ENCODE results near the gene AKAP6.

AKAP6 gene

DNA sequence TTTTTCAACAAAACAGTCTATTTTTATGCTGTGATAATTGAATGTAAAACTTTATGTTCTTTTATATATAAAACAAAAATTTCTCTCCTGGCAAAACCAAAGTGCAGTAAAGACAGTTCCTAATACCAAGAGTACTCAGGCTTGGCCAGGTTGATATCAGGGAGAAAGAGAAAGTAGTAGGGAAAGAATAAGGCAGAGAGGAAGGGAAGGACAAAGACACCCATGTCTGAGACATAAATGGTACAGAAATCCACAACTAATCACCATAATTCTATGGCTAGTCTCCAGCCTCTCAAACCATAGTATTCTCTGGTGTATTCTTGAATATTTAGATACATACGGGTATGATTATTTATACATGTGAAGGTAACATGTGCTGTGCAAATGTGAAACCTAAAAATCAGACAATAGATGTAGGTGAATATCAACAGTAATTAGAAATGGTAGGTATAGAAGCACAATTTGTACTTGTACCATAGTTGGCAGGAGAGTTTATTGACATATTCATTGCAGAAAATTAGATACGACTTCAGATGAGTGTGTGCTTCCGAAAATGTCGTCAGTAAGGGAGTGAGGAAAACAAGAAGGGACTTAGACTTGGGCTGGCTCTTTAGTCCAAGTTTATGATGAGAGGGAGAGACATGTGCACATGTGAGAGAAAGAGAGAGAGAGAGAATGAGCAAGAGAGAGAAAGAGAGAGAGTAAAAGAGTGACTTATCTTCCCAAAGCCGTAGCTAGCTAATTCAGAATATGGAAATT lies 378.8 kb downstream of the AKAP6 start:
- no peak for DNase-seq (ENCODE audit: low read depth)

DNA sequence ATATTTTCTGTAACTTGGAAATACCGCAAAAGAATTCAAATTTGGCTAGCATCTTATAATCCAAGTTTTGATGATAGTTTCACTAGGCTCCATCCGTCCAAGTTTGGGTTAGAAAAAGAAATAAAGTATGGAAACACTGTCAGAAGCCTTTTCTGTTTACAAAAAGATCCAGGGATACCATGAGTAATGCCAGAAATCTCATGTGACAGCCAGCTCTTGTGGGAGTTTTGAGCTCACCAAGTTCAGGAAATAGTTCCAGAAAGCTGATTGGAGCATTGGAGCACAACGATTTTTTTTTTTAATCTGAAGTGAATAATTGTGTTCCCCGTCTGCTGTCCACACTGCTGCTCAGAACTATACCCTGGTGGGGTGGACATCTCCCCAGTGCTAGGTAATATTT lies 379.9 kb downstream of the AKAP6 start:
- no peak for DNase-seq (ENCODE audit: low read depth)

DNA sequence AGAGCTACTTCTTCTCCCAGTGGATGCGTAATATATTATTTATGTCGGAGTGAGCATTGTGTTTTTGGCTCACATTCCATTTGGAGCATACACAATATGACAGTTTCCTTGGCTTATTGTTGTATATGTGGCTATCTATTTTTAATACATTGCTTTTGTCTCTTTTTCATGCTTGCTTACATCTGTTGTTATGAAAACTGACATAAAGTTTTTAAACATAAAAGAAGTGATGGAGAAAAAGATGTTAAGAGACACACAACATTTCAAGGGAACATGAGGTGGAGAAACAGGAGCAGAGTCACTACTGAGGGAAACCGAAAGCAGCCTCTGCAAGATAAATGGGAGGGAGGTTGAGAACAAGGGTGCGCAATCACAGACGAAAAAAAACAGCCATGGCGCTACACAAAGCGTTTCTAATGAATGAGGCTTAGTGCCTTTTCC lies 381.2 kb downstream of the AKAP6 start:
- DNase-seq (ENCODE audit: low read depth), result no peak

DNA sequence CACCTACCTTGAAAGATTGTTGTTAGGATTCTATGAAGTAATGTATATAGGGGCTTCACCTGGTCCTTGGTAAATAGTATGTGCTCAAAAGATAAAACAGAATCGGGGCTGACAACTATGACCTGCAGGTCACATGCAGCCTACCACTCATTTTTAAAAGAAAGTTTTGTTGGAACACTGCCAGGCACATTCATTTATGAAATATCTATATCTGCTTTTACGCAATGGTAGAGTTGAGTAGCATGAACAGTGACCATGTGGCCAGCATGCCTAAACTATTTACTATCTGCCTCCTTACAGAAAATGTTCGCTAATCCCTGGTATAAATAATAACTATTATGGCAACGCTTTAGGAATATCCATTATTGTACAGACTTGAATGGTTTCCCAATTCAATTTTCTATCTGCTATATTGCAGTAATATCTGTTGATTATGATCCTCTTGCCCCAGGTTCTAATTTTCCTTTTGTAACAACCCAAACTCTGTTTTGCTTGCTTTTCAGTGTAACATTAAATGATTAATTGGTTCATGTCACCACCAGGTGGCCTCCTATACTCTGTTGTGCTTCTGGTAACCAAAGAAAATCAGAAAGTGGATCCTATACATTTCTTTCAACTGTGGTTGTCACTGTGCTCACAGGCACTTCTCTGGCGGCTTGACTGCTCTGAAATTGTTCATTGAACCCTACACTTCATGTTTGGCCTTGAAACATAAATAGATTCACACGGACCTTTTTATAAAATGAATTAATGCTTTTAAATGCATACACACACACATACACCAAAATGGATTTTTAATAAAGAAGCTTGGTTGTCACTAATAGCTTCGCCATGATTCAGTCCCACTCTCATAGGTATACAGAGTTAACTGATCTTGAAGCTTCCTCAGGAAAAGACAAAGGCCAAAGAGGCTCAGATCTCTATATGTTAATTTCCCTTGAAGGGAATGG lies 381.9 kb downstream of the AKAP6 start:
- no peak for DNase-seq (ENCODE audit: low read depth)

DNA sequence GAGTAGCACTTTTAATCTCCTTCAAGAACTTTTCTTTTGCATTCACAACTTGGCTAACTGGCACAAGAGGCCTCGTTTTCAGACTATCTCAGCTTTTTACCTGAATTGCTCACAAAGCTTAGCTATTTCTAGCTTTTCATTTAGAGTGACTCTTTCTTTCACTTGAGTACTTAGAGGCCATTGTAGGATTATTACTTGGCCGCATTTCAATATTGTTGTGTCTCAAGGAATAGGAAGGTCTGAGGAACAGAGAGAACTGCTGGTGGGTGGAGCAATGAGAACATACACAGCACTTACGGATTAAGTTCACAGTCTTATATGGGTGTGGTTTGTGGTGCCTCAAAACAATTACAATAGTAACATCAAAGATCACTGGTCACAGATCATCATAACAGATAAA lies 384.8 kb downstream of the AKAP6 start:
- DNase-seq (ENCODE audit: low read depth), result no peak

DNA sequence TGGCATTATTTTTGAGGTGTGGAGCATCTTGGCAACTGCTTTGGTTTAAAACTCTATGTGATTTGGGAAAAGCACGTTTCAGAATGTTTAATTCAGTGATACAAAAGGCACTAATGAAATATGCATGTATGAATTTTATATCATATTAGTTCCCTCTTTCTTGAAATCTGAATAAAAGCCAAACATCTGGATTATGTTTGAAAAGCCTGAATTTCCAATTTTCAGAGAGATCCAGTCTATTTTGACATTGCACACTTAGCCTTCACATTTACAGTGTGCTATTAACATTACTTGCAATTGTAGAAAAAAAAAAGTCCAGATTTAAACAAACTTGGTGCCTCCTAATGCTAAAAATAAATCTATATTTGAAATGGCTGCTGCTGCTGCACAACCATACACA lies 390.5 kb downstream of the AKAP6 start:
- no peak for DNase-seq (ENCODE audit: low read depth)

DNA sequence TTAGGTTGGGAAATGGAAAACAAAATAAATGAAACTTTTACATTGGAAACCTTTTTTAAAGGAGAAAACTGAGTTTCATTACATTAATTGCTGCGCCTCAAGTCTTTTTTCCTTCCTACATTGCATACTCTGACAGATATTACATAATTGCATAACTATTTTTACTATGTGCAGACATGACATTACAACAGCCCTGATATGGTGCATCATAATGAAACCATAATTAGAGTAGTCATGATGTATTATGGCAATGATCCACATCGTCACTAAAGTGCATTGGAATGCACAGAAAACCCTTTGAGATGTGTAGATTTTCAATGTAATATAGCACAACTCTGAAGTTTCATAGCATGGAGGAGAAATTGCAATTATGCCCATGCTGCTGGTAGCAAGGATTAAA lies 391.8 kb downstream of the AKAP6 start:
- no peak for DNase-seq (ENCODE audit: low read depth)

DNA sequence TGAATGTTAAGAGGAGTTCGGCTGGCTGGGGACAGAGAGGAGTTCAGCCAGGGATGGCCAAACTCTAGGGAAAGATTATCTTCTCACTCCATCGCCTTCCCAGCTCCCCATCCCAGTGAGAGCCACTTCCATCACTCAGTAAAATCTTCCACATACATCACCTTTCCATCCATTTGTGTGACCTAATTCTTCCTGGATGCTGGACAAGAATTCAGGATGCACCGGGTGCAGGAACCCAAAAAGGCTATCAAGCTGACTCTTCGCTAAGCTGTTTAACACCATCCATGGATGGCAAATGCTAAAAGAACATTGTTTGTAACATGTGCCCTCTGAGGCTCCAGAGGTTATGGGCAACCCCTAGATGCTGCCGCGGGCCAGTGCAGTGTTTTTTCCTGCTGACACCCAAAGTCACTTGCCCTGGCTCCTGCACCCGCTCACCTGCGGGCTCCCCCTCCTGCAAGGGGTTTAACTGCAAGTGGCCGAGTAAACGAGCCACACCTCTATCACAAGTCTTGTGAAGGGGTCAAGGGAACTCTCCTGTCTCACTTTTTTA lies 393.6 kb downstream of the AKAP6 start:
- DNase-seq (ENCODE audit: low read depth), result no peak

DNA sequence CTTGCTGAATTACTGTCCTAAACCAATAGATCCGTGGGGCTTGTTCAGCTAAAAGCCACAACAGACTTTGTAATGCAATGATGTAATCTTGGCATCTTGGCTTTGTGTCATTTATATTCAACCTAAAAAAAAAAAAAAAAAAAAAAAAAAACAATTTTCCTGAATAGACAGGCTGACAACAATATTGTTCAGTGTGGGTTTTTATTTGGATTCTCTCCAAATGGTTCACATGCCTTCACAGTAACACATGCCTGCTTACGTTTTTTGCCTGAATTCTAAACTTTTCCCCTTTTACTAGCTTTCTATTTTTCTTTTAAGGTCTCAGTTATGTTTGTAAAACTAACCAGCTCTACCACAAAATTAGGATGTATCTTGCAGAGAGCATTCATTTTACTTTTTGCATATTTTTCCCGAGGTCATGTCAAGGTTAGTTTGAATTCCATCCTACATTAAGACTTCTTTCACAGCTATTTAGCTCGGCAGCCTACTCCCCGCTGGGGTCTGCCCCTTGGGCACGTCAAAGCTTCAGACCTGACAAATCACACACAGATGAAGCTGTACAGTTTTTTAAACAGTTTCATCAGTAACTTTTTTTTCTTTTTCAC lies 395.9 kb downstream of the AKAP6 start:
- no peak for DNase-seq (ENCODE audit: low read depth)

DNA sequence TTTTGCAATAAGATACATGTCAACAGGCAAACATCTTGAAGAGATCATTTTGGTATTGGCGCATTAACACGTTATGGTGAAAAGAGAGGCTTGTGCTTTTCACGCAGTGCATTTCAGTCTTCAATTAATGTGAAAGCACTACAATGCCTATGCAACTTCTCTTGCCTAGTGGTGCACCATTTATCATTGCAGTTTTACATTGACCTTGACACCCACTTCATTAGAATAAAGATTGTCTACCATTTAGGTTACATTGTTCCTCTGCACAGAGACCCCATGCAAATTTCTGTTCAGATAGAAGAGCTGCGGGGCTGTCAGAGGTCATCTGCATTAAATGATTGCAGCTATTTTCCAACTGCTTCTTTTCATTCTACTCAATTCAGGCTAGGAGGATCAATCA lies 397.4 kb downstream of the AKAP6 start:
- no peak for DNase-seq (ENCODE audit: low read depth)

DNA sequence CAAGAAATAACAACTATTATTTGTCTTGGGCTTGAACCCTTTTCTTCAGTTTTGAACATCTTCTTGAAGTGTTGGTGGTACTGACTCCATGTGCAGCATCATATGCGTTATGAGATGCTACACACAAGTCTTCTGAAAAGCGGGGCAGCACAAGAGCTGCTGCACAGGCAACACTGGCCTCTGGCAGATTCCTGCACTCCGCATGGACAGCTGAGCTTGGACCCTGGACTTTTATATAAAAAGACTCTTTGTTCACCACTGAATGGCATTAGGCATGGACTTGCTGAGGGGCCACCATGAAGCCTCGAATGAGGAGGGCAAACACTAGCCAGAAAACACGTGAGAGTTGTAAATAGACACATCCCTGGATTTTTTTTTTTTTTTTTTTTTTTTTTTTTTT lies 398.7 kb downstream of the AKAP6 start:
- DNase-seq (ENCODE audit: low read depth), result no peak

DNA sequence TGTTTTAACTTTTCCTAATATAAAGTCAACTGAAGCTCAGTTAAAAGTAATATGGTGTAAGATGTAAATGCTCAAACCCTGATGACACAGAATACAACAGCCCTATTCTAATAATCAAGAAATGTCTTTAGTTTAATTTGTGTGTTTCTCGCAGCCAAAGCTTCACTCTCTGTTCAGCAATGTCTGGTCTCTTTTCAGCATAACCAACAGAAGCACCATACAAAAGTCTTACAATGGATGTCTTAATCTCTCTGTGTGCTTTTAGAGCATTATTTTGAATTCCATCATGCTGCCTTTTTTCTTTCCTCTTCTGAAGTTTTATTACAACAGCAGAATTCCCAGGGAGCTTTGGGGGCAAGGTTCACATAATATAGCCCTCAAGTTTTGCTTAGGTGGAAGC lies 399.4 kb downstream of the AKAP6 start:
- no peak for DNase-seq (ENCODE audit: low read depth)

DNA sequence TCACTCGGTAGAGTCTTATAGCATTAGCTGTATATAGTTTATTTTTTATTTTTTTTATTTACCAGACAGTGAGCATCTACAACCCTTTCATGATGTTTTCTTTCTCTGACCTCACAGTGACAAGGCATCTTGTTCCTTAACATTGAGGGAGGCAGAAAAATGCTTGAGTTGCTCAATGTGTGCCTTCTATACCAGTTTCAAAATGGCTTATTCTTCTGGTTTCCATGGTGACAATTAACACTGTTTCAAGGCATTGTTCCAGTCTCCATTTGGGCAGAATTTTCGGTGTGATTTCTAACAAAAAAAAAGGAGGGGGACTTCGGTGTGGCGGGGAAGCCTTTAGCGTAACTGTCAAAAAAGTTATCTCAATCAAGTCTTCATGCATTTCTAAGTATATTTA lies 399.9 kb downstream of the AKAP6 start:
- no peak for DNase-seq (ENCODE audit: low read depth)

DNA sequence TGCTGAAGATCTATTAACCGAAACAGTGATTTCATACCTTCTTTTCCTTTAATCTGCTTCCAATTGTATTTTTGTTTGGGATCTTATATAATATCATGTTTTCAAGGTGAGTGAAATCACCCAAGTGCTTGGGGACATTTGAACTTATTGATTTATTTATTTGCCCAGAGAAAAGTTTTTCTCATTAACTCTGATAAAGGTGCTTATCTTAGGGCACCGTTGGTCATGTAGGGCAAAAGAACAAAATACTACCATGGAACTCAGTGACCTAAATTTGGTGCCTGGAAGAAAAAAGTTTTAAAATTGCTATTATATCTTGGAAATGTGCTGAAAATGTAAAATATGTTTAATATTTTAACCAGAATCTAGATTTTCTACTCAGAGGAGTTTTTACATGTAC lies 402.2 kb downstream of the AKAP6 start:
- no peak for DNase-seq (ENCODE audit: low read depth)

DNA sequence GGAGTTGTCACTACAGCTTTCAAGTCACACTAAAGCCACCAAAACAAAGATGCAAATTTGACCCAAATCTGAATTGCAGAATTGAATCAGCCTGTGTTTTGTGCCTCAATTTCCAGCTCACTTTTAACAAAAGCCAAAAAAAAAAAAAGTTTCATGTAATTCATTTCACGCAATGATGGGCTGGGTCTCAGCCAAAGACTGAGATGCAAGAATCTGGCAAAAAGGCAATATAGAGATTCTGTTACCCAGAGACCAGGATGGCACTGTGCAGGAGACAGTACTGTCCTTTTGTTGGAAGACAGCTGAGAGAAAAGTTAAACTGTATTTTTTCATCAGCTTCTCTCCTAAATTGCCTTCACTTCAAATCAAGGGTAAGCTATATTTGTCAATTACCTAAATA lies 403.9 kb downstream of the AKAP6 start:
- no peak for DNase-seq (ENCODE audit: low read depth)

DNA sequence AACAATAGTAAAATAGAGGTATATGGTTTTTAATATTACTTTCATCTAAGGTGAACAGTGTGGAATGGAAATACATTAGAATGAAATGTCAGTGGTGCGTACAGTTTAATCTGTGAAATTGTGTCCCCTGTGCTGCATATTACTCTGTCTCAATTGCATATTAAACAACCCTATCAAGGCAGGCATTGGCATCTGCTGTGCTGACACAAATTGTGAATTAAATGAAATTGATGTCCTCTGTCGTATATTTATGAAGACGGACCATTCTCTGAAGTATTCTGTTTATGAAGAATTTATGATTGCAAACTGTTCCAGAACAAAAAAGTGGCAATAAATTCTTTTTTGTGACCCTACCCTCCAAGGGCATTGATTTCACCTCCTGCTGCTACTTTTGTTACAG lies 405.2 kb downstream of the AKAP6 start:
- no peak for DNase-seq (ENCODE audit: low read depth)

DNA sequence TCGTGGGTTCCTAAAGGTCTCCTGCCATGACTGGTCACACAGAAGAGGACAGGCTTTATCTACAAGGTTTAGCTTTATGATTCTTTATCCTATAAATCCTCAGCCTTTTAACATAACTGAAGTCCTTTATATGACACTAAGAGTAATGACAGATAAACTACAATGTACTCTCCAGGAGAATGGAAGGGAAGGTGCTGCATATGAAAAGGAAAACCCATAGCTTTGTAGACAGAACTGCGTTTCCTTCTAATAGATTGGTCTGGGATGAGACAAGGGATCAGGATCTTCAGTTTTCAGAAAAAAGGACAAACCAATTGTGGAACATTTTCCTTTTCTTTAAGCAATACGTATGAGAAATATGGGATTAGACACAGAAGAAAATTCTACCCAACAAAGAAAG lies 408.5 kb downstream of the AKAP6 start:
- DNase-seq (ENCODE audit: low read depth), result no peak

DNA sequence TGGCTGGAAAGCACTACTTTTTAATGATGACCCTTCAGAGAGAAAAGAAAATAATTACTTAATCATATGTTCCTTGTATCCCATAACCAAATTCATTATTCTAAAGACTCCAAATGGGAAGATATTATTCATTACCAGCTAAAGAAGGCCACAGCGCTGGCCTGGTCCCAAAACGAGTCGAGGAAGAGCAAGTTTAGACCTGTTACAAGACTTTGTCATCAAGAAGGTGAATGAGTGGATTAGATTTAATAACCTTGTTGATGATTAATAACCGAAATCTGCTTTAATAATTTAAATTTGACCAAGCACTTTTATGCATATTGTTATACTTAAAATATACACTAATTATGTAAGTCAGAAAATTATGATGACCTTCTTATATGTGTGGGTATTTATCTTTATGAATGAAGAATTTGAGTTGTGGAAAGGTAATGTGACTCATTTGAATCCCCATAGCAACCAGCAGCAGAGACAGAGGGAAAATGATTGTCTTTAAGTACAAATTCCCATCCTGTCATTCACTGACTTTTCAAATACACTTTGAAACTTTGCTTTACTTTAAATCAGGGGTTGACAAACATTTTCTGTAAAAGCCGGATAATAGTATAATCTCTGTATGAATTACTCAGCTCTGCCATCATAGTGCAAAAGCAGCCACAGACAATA lies 409.2 kb downstream of the AKAP6 start:
- DNase-seq (ENCODE audit: low read depth), result no peak

DNA sequence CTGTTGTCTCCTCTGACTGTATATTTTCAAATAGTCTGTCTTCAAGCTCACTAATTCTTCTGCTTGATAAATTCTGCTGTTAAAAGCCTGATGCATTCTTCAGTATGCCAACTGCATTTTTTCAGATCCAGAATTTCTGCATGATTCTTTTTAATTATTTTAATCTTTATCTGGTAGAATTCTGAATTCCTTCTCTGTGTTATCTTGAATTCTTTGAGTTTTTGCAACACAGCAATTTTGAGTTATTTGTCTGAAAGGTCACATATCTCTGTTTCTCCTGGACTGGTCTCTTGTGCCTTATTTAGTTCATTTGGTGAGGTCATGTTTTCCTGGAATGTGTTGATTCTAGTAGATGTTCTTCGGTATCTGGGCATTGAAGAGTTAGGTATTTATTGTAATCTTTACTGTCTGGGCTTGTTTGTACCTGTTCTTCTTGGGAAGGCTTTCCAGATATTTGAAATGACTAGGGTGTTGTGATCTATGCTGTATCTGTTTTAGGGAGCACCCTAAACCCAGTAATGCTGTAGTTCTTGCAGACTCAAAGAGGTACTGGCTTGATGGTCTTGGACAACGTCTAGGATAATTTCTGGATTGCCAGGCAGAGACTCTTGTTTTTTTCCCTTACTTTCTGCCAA lies 415.8 kb downstream of the AKAP6 start:
- no peak for DNase-seq (ENCODE audit: low read depth)

DNA sequence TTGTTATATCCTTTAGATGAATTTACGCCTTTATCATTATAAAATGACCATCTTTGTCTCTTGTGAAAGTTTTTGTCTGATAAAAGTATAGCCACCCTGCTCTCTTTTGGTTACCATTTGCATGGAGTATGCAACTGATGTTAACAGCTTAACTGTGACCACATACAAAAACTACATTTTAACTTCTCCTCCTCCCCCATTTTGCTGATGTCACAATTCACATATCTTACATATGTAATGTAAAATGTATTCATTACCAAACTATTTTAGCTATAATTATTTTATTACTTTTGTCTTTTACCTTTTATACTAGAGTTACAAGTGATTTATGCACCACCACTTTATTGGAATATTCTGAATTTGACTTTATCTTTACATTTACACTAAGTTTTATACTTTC lies 425.1 kb downstream of the AKAP6 start:
- DNase-seq (ENCODE audit: low read depth), result no peak

DNA sequence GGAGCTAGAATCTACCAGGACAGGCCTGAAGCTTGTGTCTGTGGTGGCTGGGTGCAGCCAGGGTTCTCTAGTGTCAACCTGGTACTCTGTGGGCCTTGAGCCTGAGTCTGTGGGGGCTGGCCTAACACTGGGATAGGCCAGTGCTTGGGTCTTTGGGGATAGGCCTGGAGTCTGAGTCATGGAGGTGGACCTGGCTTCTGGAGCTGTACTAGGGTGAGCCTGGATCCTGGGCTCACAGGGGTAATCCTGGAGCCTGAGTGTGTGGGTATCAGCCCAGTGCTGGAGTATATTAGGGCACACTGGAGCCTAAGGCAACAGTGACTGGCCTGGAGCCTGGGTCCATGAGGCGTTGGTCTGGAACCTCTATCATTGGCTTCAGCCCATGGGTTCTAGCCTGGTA lies 427.1 kb downstream of the AKAP6 start:
- no peak for DNase-seq (ENCODE audit: low read depth)

DNA sequence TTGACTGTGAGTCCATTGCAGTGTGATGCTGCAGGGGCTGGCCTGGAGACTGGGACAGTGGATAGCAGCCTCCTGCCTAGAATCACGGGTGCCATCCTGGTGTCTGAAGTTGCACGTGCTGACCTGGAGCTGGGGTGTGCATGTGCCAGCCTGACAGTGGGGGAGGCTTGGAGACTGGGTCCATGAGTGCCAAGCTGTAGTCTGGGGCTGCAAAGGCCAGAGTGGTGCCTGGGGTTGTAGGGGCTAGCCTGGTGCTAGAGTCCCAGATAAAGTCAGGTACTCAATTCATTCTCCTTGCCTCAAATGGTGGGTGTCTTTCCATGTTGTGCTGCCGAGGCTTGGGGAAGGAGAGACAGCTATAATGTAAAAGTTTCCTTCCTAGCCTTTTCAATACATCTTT lies 427.7 kb downstream of the AKAP6 start:
- DNase-seq (ENCODE audit: low read depth), result no peak

All from CMK (cell line).